Measurements from ENCODE around the gene MMP2.

Gene MMP2

GRCh38 chr16:55469821-55470532, 9.0 kb upstream of the MMP2 start:
- no peak for DNase-seq

- DNase-seq = no peak
Observed at GRCh38 chr16:55470533-55471371, 8.2 kb upstream of the MMP2 start.

- DNase-seq = no peak
Observed at GRCh38 chr16:55471448-55472097, 7.4 kb upstream of the MMP2 start.

GRCh38 chr16:55473587-55473986, 5.4 kb upstream of the MMP2 start:
- no peak for DNase-seq

- DNase-seq = no peak
Observed at GRCh38 chr16:55474821-55475220, 4.2 kb upstream of the MMP2 start.

GRCh38 chr16:55475919-55476318, 3.1 kb upstream of the MMP2 start:
- no peak for DNase-seq

- DNase-seq = no peak
Observed at GRCh38 chr16:55476625-55477533, 2.1 kb upstream of the MMP2 start.

GRCh38 chr16:55477736-55478135, 1.3 kb upstream of the MMP2 start:
- no peak for DNase-seq

- DNase-seq = no peak
Observed at GRCh38 chr16:55479430-55480140, 587 bp downstream of the MMP2 start.

GRCh38 chr16:55480228-55480655, 1.2 kb downstream of the MMP2 start:
- DNase-seq = peak; percentile 81

GRCh38 chr16:55481023-55481422, 2.0 kb downstream of the MMP2 start:
- DNase-seq = no peak

GRCh38 chr16:55482056-55482455, 3.1 kb downstream of the MMP2 start:
- DNase-seq = no peak

GRCh38 chr16:55487048-55487803, 8.2 kb downstream of the MMP2 start:
- DNase-seq = no peak

GRCh38 chr16:55488306-55488705, 9.3 kb downstream of the MMP2 start:
- no peak for DNase-seq

- no peak for DNase-seq
Observed at GRCh38 chr16:55489119-55489955, 10.3 kb downstream of the MMP2 start.

- DNase-seq = no peak
Observed at GRCh38 chr16:55489956-55490265, 10.9 kb downstream of the MMP2 start.

GRCh38 chr16:55490301-55490700, 11.3 kb downstream of the MMP2 start:
- DNase-seq = no peak

- no peak for DNase-seq
Observed at GRCh38 chr16:55491691-55492090, 12.7 kb downstream of the MMP2 start.

- no peak for DNase-seq
Observed at GRCh38 chr16:55492756-55493380, 13.9 kb downstream of the MMP2 start.

GRCh38 chr16:55494994-55495421, 16.0 kb downstream of the MMP2 start:
- DNase-seq = peak; percentile 72

Measured in hematopoietic multipotent progenitor cell treated with erythropoietin and hydrocortisone succinate and interleukin-3 and kit ligand, for 6 days (in vitro differentiated cells).